GM12801 (cell line): Measurements from ENCODE around the gene TF.

Source experiments
- CTCF ChIP-seq: IDR thresholded peaks from one replicate; pipeline ENCODE4 v1.5.1; 2011; ENCODE audit warnings: control low read depth; ENCODE audit not compliant: insufficient read length; ENCODE audit errors: extremely low read depth

The TF gene

DNA sequence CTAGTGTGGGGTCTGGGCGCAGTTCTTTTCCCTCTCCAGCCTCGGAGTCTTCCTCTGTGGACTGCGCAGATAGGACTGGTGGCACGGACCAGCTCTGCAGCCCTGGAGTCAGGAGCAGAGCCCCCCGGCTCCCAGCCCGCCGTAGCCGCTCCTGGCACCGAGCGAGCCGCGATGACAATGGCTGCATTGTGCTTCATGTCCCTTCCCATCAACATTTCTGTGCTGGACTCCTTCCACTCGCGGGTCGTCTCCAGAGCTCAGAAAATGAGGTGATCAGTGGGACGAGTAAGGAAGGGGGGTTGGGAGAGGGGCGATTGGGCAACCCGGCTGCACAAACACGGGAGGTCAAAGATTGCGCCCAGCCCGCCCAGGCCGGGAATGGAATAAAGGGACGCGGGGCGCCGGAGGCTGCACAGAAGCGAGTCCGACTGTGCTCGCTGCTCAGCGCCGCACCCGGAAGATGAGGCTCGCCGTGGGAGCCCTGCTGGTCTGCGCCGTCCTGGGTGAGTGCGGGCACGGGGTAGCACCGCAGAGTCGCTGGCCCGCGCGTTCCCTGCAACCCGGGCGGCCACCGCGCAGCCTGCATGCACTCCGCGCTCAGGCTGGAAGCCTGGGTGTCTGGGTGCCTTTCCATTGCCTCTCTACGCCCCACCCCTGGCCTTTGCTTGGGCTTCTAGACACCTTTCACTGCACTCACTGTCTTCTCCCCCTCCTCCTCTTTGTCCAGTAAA is at the start of gene TF:
TSS of gene TF (plus strand) at position 413 of the 731 bp plus-strand sequence. CDS start at position 461, 48 bp downstream.
- no peak for TF ChIP-seq CTCF

DNA sequence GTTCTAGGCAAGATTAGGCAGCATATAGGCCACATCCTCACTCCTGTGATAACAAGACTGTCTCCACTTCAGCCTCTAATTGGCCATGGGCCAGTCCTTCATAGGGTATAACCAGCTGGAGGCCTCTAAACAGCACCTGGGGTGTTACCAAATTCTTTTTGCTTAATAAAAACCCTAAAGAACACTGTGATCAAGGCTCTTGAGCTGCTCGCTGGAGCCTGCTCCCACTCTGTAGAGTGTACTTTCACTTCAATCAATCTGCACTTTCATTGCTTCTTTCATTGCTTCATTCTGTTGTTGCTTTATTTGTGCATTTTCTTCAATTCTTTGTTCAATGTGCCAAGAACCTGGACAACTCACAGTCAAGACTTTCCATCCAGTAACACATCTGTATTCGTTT is 48.2 kb upstream of the TF start:
- no peak for TF ChIP-seq CTCF

DNA sequence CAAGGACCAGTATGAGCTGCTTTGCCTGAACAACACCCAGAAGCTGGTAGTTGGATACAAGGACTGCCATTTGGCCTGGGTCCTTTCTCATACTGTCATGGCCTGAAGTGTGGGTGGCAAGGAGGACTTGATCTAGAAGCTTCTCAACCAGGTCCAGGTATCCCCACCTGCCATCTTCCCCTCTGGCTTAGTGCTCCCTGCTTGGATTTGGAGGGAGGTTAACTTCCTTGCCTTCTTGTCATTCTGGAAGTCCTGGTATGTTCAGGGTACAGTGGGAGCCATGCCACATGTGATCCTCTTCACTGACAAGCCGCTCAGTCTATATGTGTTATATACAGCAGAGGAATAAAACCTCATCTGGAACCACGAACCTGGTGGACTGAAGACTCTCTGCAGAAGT is 46.7 kb upstream of the TF start:
- no peak for TF ChIP-seq CTCF

DNA sequence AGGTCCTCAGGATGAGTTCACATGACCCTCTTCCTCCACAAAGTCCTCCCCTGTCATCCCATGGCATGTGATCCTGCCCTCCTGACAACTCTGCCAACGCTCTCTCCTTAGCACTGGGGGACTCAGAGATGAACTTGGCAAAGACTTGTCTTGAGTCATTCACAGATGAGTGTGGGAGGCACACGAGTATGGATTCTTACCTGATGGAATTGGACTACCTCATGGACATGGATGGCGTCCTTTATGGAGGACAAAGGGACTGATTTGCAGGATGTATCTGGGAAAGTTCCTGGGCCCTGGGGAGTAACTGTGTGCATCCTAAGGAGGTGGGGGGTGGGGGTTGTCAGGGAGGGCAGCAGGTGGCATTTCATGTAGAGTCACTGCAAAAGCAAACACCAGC is 46.3 kb upstream of the TF start:
- TF ChIP-seq CTCF, result no peak

DNA sequence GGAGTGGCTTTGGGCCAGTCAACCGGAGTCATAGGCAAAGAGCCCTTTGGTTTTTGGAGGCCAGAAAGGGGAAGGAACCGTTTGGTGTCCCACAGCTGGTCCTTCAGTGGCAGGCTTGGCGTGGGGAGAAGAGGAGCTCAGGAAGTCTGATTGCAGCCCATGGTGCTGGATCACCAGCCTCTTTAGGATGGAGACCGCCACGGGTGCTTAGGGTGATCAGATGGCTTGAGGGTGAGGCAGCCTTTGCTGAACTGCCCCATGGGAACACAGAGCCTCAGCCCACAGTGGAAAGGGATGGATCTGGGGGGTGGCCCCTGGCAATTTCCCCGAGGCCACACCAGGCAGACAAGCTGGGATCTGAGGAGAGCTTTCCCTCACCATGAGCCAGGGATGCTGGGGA is 45.8 kb upstream of the TF start:
- no peak for TF ChIP-seq CTCF

- no peak for TF ChIP-seq CTCF
These were observed 44.5 kb upstream of the TF start for GRCh38 chr3:133701435-133702358.

- no peak for TF ChIP-seq CTCF
These were observed 42.3 kb upstream of the TF start for GRCh38 chr3:133703915-133704314.
